HG03103 (cell line): ENCODE results near the gene GHRH.

Source experiments
- ATAC-seq: cut with Tn5 transposase; IDR thresholded peaks from one replicate; pipeline ENCODE4 v1.9.1; 2021; ENCODE audit warnings: low read depth; ENCODE audit not compliant: unreplicated experiment

Gene GHRH

DNA sequence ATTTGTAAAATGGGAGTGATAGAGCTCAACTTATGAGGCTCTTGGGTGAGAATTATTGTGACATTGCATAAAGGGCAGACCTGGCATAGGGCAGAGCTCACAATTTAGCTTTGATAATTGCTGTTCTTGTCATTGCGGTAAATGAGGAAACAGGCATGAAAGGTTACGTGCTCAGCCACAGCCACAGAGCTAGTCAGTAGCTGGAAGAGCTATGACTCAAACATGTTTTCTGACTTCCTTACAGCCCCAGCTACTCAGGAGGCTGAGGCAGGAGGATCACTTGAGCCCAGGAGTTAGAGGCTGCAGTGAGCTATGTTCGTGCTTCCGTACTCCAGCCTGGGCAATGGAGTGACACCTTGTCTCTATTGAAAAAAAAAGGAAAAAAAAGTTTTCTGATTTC, 3.5 kb upstream of the GHRH start:
- ATAC-seq, result no peak

DNA sequence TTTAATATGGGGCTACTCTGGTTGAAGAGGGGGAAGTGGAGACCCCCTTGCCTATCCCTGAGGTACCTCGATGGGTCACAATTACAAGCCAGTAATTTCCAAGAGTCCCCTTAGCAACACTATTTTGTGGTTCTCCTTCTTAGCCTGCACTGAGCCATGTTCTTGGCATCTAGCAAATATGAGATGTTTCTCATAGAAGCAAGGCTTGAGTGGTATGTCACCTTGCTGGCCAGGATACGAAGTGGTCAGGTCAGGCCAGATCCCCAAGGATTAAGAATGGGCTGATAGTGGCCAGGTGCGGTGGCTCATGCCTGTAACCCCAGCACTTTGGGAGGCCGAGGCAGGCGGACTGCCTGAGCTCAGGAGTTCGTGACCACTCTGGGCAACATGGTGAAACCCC, 2.1 kb upstream of the GHRH start:
- ATAC-seq, result no peak

DNA sequence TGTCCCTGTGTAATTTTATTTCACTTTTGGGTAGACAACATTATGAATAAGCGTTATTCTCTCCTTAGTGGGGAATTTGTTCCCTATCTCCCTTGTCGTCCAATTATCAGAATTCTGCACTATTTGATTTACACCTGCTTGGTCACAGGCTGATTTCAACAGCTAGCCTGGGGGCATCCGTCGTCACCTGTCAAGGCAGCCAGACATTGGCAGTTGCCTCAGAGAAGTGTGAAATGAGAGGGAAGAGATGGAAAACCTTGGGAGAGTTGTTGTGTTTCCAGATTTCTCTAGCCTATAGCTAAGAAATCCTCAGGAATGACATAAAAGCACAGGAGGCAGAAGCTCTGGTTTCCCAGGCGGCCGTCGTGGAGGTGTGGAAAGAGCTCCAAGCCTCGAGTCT, 891 bp upstream of the GHRH start:
- no peak for ATAC-seq

DNA sequence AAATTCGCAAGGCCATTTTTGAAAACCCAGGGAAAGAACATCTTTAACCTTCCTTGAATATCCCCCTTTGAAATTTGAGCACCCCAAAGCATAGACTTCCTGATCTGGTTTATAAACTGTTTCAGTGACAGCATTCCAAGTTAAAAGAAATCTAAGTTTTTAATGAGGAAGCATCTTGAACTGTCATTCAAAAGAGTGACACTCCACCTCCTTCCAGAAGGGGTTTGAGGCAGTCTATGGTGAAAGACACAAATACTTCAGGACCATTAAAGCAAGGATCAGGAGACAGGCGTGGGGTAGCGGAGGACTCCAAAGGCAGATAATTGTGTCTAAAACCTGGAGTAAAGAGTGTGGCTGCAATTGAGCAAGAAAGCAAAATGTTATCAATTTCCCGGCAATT, 691 bp downstream of the GHRH start:
- no peak for ATAC-seq

DNA sequence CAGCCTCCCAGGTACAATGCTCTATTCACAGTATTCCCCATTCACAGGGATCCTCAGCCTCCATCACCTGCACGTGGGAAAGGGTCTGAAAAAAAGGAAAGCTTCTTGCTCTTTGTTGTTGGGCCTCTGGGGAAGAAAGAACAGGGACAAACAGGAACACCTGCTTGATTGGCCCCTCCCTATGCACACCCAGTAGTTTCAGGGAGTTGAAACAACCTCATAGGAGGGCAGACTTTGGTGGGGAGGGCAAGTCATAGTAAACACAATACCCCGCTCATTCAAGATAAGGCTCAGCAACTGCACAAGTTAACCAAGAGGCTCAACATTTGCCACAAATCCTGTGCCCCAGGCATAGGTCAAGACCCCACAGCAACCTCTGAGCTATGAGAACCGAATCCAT, 1.7 kb downstream of the GHRH start:
- ATAC-seq, result no peak

DNA sequence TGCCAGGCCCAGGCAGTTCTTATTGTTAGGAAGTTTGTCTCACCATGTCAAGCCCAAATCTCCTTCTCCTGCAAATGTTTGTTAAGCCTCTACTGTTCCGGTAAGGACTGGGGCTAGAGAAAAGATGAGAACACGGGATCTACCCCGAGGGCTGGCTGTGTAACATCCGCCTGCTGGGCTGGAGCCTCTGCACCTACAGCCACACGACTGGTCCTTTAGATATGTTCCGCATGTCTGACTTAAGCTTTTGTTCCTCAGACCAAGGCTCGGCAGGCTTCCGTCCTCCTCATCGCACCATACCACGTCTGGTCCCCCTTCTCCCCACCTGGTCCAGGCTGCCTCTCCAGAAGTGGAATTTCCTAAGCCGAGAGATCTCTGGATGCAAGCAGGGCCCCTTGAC, 2.6 kb downstream of the GHRH start:
- ATAC-seq, result no peak

DNA sequence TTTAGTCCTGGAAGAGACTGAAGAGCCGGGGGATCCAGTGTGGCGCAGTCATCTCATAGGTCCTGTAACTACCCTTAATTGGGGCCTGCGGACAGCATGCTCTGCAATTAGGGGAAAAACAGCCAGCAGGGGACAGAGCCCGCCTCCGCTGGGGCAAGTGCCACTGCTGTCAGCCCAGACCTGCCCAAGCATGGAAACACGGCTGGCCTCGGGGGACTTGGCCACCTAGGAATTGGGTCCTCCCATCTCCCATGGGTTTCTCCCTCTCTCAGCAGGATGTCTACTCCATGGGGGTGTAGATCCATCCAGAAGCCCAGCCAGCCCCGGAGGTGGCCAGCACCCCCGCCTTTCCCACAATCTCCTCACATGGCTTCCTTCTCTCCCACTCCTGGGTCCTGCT, 3.6 kb downstream of the GHRH start:
- no peak for ATAC-seq

DNA sequence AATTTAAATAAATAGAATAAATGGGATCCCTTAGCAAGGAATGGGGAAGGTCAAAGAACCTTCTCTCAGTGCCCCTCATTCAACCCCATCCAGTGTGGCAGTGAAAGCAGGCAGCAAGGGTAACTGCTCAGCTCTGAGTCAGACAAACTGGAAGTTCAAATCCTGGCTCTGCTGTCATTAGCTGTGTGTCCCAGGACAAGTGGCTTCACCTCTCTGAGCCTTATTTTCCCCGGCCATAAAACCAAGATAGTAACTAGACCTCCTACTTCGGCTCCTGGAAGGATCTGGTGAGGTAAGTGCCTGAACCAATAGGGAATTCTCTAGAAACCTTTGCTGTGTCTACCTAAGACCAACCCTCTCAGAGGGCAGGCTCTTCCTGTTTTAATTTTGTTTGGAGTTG, 4.1 kb downstream of the GHRH start:
- no peak for ATAC-seq

DNA sequence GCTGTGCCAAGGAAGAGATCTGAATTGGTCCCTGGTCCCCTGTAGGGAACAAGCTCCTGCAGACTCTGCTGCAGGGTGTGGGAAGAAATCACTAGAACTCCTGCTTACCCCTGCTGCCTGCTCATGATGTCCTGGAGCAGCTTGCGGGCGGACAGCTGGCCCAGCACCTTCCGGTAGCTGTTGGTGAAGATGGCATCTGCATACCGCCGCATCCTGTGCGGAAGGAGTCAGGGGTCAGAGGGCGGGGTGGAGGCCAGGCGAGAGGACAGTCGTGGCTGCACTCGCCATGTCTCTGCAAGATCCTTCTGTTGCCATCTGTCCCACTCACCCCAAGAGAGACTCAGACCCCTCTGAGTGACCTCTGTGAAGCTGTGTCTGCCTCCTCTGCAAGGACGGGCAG, 5.3 kb downstream of the GHRH start:
- ATAC-seq, result no peak

DNA sequence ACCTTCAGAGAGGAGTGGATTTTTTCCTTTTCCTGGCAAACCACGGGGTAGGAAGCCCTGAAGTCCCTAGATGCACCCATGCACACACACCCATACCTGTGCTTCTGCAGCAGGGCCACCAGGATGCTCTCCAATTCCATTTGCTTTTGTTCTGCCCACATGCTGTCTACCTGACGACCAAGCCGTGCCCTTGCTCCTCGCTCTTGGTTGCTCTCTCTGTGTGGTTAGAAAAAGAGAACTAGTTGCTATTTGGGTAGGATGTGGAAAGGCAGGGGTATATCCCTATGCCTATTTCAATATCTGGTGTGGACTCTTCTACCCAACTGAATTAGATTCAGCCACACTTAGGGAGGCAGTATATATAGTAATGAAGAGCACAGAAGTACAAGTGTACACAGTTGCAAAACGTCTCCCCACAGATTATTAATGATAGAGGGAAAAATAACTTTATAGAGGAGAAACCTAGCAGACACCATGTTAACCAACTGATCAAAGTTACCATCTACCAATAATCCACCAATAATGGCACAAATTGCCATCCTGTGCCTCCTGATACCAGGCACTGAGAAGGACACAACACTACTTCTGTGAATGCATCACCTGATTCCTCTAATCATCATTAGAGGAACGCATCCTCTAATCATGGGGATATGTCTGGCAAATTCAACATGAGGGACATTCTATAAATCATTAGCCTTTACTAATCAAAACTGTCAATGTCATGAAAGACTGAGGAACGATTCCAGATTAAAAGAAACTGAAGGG, 7.3 kb downstream of the GHRH start:
- ATAC-seq, result no peak

DNA sequence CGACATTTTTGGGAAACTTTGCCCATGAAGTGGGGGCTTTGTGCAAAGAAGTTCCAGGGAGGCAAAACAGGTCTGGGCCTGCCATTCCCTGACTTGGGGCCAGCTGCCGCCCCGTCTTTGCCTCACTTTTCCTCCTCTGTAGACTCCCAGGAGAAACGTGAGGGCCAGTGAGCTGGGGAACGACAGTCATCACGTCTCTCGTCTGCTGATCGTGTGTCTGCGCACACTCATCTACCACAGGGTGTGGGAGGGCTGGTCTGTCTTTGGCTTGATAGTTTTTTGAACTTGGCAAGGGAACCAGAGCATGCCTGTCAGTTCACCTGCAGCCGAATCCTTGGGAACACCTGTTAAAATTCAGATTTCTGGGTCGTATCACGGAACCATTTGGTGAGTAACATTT, 8.5 kb downstream of the GHRH start:
- ATAC-seq, result no peak

DNA sequence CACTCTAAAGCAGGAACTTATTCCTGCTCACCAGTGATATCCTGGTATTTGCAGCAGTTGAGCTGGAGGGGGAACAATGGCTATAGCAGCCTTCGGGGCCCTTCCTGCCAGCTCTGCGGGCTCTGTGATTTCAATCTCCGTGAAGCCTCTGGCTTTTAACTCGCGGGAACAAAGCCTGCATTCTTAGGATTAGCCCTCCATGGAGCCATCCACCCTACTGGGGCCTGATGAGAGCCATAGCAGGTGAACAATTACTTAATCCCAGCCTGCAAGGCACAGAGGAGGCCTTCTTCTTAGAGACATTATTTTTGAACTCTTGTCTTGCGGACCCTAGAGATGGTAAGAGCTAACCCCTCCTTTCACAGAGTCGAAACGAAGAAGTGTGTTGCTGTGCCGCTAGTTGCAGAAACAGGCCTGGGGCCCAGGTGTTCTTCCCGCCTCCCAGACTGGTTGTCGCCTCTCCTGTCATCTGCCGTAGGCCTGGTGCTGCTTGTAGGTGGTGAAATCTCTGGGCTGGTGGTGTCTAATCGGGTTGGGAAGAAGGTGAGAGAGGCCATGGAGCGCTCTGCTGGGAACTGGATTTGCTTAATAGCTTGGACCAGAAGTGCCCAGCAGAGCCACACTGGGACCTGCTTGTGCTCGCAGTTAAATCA, 9.7 kb downstream of the GHRH start:
- ATAC-seq, result no peak

DNA sequence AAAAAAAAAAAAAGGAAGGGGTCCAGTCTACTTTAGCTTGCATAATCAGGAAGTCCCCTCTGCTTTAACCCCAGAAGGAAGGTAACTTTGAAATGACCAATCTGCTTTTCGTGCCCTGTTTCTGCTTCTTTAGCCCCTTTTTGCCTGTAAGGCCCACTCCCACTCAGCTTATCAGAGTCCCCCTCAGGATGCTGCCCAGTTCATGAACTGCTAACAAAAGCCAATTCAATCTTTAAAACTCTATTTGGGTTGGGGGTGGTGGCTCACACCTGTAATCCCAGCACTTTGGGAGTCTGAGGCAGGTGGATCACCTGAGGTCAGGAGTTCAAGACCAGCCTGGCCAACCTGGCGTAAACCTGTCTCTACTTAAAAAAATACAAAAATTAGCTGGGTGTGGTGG, 12.3 kb downstream of the GHRH start:
- ATAC-seq, result no peak

DNA sequence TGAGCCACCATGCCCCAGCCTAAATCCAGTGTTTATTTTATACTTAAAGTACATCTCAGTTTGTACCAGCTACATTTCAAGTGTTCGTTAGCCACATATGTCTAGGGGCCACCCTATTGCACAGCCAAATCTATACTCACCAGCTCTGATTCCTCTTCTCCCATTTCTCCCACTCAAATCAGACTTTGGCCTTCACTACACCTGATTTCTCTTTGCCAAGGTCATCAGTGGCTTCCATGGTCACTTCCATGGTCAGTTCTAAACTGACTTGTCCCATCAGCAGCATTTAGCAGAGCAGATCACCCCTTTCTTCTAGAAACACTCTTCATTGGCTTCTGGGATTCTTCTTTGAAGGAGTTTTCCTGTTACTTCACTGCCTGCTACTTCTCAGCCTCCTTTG, 14.1 kb downstream of the GHRH start:
- ATAC-seq, result no peak

DNA sequence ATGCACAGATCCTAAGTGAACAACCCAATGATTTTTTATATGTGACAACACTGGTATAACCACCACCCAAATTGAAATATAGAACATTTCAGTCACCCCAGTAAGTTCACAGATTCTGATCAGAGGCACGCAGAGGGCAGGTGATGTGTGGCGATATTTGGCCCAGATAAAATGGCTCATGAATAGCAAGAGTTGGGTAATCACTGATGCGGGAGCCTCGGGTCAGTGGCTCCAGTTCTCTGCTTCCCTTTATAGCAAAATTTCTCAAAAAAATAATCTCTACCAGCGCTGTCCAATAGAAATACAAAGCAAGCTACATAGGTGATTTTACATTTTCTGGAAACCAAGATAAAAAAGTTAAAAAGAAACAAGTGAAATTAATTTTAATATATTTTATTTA, 14.9 kb downstream of the GHRH start:
- no peak for ATAC-seq

DNA sequence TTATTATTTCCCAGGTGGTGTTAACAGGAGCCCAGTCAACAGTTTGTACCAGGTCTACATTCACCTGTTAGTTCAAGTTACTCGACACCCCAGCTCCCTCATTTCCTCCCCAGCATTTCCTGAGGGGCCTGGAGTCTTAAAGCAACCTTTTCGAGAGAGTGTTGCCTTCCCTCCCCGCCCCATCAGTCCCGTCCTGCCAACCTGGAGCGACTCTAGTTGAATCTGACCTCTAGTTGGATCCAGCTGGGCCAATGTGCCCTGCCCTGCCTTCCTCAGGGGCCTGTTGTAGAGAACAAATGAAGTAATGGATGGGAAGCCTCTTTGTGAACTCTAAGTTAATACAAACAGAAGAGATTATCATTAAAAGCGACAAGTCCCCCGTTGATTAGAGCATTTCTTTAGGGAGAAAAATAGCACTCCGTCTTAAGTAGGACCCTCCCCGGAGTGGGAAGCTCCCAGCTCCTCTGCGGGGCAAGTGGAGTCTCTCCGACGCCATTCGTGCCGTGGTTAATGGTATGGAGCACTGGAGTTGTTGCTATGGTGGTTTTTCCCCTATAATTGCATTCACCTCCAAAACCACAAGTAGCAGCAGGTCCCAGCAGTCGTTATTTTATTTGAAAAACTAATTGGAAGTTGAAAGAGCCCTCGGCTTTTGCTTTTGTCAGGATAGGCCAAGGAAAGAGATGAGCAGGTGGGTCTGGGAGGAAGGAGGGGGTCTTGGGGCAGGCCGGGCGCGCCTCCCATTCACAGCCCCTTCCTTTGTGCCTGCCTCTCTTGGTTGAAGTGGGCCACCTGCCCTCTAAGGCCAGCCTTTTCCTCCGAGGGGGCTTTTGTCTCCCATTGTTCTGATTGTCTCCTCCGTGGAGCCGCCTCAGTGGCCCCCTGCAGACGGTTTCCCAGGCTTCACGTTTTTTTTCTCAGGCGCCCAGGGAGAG, 16.1 kb downstream of the GHRH start:
- ATAC-seq, result no peak

DNA sequence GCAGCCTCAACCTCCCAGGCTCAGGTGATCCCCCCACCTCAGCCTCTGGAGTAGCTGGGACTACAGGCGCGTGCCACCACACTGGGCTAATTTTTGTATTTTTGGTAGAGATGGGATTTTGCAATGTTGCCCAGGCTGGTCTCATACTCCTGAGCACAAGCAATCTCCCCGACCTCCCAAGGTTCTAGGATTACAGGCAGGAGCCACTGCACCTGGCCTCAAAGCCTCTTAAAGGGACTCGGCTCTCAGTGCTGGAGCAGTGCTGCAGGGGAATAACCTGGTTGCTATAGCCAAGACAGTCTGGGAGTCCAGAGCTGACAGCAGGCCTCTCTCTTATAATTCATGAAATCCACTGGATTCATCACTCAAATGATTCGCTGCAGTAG, 17.0 kb downstream of the GHRH start:
- no peak for ATAC-seq

DNA sequence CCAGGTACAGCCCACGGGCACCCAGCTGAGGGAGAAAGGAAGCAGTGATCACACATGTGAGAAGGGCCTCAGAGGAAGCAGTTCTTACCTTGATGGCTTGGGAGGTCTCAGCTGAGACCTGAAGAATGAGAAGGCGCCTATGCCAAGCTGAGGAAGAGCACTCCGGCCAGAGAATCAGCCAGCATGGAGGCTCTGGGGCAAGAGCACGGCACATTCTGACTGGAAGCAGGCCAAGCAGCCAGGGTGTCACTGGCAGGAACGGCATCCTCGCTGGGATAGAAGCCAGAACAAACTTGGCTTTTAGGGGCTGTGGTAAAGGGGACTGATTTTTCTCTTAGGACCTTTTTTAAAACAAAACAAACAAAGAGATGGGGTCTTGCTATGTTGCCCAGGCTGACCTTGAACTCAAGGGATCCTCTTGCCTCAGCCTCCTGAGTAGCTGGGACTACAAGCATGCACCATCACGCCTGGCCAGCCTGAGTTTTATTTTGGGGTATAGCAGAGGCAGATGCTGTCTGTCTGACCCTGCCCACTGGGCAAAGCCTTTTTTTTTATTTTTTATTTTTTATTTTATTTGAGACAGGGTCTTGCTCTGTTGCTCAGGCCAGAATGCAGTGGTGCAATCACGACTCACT, 17.6 kb downstream of the GHRH start:
- no peak for ATAC-seq

DNA sequence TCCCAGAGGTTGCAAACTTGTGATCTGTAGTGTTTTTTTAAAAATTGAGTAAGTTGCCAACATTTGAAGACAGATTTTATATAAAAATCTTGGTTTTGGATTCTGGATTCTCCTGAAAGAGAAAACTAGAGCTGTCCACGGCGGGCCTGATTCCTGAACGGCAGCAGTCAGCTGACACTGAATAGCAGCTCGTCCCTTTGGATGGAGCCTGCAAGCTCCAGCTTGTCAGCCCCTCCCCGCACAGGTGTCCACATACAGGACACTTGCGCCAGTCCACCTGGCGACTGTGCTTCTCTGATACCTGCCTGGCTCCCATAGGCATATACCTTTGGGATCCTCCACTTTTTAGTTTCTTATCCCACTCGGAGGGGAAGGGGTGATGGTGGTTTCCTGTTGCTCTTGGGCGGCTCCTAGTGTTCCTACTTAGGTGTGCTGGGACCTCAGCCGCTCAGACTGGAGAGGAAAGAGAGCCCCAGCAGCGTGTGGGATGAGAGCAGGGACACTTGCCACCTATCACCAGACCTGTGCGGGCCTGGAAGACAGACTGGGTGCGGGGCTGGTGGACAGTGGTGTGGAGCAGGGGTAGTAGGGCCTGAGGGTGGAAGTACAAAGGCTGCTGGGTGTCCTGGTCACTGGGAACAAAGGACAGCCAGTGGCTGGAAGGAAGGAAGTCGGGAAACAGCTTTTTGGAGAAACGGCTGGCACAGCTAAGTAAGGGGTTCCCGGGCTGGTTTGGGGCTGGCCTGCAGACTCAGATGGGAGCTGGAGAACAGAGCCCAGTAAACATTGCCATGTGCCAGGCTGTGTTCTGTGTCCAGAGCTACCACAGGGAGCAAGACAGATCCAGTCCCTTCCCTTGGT, 18.3 kb downstream of the GHRH start:
- ATAC-seq, result no peak

DNA sequence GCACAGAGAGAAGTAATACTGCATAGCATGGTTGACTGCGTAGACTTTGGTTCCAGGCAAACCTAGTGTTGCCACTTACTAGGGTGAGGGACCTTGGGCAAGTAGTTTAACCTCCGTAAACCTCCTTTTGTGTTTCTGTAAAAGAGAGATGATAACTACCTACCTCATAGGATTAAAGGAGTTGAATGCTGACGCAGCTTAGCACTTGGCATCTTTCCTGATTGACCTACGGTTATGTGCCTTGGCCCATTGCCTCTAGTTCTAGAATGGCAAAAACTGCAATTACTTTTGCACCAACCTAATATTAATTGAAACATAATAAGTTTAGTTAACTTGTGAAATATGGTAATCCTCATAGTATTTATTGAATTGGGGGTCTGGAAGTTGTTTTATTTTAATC, 19.1 kb downstream of the GHRH start:
- no peak for ATAC-seq
